Body of pancreas (tissue), 4 donors: ENCODE results near the gene TAF12.

Source experiments
- CTCF ChIP-seq, 7 experiments: fragments of 450-650 bp in 4 of 7; fragments of 200-600 bp in 3 of 7; sonication (generic) in 3 of 7; IDR thresholded peaks; one replicate each; pipeline ENCODE4 v1.5.1; 2016 to 2019; ENCODE audit warnings: antibody characterized with exemption in 7 of 7
- POLR2A ChIP-seq, 3 donors: fragments of 450-650 bp; IDR thresholded peaks; one replicate each; pipeline ENCODE4 v1.6.1; 2016; ENCODE audit warnings: antibody characterized with exemption in 3 of 3, mild to moderate bottlenecking in 2 of 3

DNA sequence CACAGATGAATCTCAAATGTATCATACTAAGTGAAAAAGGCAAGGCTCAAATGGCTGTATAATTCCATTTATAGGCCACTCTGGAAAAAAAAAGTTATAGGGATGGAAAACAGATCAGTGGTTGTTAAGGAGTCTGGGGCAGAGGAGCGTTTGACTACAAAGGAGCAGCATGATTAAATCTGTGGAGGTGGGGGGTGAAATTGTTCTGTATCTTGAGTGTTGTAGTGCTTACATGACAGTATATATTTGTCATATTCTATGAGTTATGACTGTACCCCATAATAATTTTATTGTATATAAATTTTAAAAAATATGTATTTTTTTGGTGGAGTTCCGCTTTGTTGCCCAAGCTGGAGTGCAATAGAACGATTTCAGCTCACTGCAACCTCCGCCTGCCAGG, 10.3 kb downstream of the TAF12 start:
- TF ChIP-seq CTCF (IDR thresholded peaks at IDR 0.05): no peak
- TF ChIP-seq POLR2A (IDR thresholded peaks at IDR 0.05): no peak
